Epithelial cell of esophagus (primary cell): ENCODE measurements around the gene GPX5.

ENCODE experiments used
- DNase-seq: peaks from one replicate; pipeline ENCODE4 v3.0.0; 2010; ENCODE audit warnings: low read depth
- H3K4me3 ChIP-seq: 2 replicates; pipeline ENCODE4 v1.5.1; 2011; ENCODE audit warnings: mild to moderate bottlenecking, low read length, control low read depth
- TF ChIP-seq, protein P1 (sequence below): IDR thresholded peaks from 2 replicates; pipeline ENCODE4 v1.5.1; 2011; ENCODE audit warnings: low read depth, mild to moderate bottlenecking, low read length, control low read depth, inconsistent platforms; ENCODE audit not compliant: insufficient read depth; ENCODE audit errors: missing control alignments

Gene GPX5

DNA sequence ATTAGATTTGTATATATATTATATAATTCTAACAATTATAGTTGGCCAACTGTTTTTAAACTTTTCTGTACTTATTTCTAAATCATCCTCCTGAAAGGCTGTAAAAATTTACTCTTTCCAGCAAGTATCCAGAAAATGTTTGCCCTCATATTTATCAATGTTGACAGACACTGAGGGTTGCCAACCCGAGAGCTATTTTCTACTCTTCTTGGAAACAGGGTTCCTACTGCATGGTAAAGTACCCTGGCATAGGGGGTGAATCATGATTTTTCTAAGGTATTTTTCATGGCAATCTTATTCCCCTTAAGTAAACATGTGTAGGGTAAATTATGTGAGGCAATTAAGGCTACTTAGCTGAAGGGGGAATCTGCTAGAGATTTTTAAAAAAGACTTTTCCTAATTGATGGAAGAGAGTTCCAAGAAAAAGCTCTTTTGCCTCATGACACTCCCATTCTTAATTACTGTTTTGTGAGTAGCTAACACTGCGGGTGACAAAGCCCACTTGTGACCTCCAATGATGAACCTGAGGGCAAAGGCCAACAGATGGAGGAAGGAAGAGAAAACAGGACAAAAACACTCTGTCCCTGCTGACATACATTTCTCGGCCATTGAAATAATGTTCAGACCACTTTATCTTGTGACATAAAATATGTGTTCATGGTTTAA is 37.9 kb downstream of the GPX5 start:
- no peak for DNase-seq
- no peak overlapping the region for H3K4me3 ChIP-seq

DNA sequence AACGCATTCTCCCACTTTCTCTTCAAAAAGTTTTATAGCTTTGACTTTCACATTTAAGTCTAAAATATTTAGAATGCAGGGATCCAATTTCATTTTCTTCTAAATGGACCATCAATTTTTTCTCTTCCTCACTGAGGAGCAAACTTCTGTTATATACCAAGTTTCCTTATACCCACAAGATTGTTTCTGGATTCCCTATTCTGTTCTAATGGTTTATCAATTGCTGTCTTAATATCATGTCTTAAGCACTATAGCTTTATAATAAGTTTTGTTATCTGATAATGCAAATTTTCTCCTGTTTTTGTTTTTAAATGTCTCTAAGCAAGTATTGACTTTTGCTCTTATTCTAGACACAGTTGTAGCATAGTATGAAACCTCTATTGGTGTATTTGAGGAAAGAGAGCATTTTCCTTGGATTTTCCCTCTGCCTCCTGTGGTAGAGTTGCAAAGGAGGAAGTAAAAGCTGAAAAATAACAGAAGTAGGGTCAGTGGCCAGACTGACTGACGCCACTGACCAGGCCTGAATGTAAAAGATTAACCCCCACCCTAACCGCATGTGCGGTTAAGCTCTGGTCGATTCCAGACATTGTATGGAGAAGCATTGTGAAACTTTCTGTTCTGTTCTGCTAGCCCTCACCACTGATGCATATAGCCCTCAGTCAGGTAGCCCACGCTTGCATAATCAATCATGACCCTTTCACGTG is 40.3 kb downstream of the GPX5 start:
- H3K4me3 ChIP-seq = no peak overlapping the region
- no peak for DNase-seq
- TF ChIP-seq, protein P1, sequence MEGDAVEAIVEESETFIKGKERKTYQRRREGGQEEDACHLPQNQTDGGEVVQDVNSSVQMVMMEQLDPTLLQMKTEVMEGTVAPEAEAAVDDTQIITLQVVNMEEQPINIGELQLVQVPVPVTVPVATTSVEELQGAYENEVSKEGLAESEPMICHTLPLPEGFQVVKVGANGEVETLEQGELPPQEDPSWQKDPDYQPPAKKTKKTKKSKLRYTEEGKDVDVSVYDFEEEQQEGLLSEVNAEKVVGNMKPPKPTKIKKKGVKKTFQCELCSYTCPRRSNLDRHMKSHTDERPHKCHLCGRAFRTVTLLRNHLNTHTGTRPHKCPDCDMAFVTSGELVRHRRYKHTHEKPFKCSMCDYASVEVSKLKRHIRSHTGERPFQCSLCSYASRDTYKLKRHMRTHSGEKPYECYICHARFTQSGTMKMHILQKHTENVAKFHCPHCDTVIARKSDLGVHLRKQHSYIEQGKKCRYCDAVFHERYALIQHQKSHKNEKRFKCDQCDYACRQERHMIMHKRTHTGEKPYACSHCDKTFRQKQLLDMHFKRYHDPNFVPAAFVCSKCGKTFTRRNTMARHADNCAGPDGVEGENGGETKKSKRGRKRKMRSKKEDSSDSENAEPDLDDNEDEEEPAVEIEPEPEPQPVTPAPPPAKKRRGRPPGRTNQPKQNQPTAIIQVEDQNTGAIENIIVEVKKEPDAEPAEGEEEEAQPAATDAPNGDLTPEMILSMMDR = no peak

More for the DNA sequence above, 37.9 kb downstream of the GPX5 start:
- TF ChIP-seq, protein P1 = no peak

- no peak for DNase-seq
- TF ChIP-seq, protein P1 = no peak
Measured at GRCh38 chr6:28566527-28567252, 41.0 kb downstream of the GPX5 start.

GRCh38 chr6:28567506-28567905 is 41.8 kb downstream of the GPX5 start:
- TF ChIP-seq, protein P1 = no peak
- DNase-seq = no peak
- no peak overlapping the region for H3K4me3 ChIP-seq

More at GRCh38 chr6:28566527-28567252, 41.0 kb downstream of the GPX5 start:
- no peak overlapping the region for H3K4me3 ChIP-seq

- H3K4me3 ChIP-seq = no peak overlapping the region
- no peak for DNase-seq
- TF ChIP-seq, protein P1 = no peak
Measured at GRCh38 chr6:28568515-28569108, 42.9 kb downstream of the GPX5 start.

- H3K4me3 ChIP-seq = no peak overlapping the region
- TF ChIP-seq, protein P1 = no peak
- DNase-seq = no peak
Measured at GRCh38 chr6:28569748-28570147, 44.1 kb downstream of the GPX5 start.
